GM21390 (cell line): ENCODE data around the gene ARMC9.
"Not testable (repeated sequence)": the region's sequence is repeated elsewhere in the genome, so short reads cannot be mapped to it uniquely, and the experiment has no call there.

ENCODE experiments used
- ATAC-seq: cut with Tn5 transposase; IDR thresholded peaks from one replicate; pipeline ENCODE4 v1.9.1; 2021; ENCODE audit not compliant: unreplicated experiment

The ARMC9 gene

DNA sequence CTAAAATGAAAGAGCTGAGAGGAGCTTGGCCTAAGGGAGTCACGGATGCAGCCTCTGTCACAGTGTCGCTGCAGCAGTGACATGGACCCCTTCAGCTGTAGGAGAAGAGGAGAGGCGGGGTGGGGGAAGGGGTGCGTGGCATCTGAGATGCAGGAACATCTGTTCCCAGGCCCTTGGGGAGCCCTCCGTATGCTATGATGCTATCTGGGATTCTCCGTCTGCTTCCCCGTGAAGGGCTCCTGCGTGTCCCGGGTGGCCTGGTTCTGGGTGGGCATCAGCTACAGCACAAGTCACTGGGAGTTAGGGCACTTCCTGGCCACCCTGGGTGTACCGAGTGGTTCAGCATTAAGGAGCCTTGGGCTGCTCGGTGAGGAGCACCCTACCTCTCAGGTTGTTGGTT, 161.5 kb downstream of the ARMC9 start:
- no peak for ATAC-seq

DNA sequence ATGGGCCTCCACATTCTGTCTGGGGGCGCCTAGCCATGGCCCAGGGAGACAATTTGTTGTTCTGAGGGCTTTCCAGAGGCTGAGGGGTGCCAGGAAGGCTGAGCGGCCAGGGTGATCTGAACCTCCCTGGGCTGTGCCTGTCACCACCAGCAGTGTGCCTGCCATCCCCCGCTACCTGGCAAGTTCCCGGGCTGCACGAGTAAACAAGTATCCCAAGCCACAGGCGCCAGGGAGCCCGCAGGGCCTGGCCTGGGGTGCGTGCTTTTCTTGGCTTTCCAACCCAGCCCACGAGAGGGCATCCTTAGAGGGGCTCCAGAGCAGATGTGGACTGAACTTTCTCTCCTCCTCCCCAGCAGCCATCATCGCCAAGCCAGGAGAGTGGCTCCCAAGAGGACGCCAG, 162.0 kb downstream of the ARMC9 start:
- ATAC-seq, result no peak

DNA sequence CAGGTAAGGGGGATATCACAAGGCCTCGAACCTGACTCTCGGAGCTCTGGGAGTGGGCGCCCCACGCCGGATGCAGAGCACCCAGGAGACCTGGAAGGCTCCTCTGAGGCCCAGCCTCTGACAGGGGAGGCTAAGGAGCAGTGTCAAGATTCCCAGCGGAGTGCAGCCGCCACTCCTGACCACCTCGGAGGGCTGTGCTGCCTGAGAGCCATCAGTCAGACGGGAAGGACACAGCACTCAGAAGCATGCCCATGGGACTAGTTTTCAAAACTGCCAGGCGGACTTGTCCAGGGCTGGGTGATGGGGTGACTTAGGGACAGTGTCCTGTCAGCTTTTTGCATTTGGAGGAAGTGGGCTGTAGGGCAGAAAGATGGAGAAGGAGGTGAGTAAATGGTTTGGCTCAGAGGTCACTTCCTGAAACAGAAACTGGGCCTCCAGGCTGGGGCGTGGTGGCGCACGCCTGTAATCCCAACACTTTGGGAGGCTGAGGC, 162.5 kb downstream of the ARMC9 start:
- no peak for ATAC-seq

DNA sequence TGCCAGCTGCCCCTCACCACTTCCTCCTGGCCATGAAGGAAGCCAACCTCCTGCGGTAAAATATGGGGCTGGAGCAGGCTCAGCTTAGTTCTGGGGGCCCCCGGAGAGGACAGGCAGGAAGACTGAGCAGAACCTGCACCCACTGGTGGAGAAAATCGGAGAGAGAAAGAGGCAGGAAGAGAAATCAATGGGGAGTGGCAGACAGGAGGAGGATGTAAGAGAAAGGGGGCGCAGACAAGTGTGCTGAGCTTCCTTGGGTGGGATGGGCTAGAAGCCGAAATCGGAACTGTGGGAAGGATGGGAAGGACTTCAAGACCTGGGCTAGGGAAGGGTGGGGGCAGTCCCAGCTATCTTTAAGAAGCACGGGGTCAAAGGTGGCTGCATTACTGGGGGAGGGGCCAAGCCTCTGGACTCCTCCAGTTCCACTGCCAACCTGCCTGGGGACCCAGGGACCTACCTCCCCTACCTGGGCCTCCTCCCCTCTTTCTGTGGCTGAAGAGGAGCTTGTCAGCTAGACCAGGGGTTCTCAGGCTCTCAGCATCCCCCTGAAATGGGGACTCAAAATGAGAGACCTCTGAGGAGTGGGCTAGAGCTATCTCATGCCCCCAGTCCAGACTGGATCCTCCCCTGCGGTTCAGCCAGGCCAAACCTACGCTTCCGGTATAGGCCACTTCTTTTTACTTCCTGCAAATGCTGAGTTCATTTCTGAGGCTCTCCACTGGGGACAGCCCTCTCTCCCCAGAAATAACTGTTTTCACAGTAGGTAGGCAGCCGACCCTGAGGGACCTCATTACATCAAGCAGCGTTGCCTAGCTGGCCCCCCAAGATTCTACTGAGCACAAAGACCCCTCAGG, 163.5 kb downstream of the ARMC9 start:
- ATAC-seq, result peak; percentile 95

DNA sequence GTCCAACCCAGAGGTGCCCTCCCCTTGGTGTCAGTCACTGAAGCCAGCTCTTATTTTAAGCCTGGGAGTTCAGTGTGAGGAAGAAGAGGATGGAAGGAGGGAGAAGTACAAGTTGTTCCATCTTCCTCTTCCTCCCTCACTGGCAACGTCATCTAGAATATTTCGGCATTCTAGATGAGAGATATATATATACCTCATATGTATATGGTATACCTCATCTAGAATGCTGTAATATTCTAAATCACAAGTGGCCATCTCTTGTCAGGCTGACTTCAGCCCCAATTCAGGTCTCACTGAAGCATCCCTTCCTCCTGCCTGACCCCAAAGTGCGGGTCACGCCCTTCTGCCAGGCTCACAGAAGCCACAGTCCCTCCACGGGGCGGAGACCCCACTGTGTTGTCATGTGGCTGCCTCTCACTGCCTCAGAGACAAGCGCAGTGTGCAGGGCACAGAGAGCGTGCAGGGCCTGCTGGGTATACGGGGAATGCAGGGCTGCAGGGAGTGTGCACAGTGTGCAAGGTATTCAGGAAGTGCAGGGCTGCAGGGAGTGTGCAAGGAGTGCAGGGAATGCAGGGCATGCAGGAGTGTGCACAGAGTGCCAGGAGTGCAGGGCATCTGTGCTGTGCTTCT, 164.2 kb downstream of the ARMC9 start:
- ATAC-seq, result no peak

DNA sequence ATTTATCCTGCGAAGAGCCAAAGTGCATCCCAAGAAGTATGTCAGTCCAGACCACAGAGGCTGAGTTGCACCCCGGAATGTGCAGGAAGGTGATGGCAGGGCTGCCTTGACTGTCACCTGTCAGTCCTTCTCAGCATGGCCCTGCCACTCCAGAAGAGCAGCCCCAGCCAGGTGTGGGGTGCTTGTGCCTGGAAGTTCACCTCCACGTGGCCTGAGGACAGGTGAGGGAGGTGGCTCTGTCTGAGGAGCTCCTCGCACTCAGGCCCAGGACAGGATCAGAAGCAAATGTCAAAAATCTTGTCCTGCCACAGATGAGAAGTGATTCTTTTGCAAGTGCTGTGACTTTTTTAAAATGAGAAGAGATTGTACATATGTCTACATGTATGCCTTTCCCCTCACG, 165.6 kb downstream of the ARMC9 start:
- ATAC-seq, result no peak

DNA sequence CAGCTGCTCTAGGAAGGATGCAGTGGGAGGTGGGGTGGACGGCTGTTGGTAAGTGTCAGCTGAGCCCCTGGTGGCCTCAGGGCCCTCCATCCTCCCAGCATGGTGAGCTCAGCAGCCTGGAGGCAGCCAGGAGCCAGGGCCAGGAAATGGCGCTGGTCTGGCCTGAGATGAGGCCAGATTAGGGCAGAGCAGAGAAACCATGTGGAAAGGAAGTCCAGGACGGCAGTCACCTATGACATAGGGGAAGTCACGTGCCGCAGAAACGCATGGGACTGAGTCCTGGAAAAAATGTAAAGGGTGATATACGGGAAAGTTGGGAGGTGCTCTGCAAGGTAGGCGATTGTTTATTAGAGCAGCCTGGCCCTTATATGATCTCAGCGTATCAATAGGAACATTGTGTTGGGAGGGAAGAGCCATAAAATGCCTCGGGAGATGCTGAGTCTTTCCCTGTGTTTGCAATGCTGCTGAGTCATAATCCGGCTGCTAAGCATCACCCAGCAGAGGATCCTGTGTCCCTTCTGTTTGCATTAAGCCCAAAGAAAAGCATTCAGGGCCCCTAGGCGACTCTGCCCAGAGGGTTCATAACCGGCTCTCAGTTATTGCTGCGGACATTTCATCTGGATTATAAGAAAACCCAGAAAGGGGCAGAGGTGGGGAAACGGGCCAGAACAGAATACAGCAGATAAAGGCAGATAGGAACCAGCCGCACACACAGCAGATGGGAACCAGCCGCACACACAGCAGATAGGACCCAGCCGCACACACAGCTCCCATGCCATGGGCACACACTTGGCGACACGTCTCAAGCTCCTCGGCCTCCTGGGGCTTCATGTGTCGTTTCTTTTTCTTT, 166.8 kb downstream of the ARMC9 start:
- ATAC-seq, result no peak

DNA sequence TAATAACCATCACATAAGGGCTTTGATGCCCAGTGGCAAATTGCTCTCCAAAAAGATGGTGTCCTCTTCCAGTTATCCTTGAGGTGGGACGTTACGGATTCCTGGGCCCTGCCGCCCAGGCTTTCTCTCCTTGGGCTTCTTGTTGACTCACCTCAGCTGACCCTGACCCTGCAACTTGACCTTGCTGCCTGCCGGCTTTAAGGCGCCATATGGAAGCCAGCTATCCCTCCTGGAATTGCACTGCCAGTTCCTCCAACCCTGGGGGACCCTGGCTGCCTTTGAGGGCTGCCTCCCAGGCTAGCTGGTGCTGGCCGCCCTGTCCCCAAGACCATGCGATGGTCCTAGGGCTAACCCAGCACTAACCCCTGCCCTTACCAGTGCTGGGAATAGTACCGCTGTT, 168.7 kb downstream of the ARMC9 start:
- ATAC-seq, result no peak

DNA sequence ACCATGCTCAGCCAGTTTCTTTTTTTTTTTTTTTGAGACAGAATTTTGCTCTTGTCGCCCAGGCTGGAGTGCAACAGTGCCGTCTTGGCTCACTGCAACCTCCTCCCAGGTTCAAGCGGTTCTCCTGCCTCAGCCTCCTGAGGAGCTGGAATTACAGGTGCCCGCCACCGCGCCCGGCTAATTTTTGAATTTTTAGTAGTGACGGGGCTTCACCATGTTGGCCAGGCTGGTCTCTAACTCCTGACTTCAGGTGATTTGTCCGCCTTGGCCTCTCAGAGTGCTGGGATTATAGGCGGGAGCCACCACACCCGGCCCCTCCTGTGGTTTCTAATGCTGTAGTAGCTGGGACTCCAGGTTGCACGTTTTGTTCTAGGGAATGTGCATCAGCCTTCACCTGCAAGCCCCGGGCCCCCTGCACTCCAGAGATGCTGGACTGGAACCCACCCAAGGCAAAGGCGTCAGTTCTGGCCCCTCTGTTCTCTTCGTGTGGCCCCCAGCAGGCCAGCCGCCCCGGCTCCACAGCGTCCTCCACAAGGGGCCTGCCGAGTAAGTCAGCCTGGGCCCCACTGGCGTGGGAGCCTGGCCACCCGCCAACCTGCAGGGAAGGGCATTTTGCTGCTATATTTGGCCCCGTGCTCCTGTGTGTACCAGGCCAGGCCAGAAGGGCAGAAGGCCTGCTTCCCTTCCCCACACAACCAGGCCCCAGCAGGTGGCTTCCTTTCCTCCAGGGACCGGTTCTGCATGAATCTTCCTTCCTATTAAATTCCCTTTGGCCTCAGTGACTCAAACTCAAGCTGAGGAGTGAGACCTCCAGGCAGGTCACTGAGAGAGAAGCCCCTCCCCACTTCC, 171.4 kb downstream of the ARMC9 start:
- no peak for ATAC-seq

DNA sequence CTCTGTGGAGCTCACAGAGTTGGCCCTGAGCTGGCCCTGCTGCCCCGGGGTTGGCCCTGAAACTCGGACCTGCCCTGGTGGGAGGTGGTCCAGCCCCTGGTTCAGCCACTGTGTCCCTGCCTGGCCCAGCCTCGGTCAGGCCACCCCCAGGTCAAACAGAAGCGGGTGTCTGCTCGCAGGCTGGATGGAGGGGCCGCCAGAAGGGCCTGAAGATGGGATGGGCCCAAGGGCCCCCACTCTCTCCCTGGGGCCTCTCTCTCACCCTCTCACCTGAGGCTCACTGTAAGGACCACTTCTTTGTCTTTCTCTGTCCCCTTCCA, 172.0 kb downstream of the ARMC9 start:
- no peak for ATAC-seq

DNA sequence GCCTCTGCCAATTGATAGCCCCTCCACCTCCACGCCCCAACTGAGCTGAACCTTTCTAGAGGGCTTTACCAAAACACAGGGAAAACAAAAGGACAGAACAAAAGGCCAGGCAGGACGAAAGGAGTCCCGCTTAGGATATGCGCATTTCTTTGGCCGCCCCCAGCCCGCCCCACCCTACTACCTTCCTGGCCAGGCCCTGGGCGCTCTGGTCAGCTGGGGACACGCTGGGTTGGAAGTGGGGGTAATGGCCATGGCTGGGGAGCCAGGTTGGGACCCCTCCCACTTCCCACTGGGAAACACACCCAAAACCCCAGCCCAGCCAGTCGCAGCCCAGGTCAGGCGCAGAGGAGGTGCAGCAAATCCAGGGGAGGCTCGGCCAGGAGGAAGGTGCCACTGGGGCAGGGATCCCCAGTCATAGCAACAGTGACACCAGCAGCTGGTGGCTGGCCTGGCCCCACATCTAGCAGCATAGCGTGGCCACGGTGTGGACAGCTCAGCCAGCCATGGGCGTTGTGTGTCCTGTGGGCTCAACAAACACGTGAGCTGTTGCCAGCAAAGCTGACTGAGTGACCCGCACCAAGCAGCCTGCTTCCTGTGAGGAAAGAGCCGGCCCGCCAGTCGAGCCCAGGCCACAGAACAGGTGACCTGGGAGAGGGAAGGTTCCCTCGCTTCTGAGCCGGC, 172.5 kb downstream of the ARMC9 start:
- ATAC-seq, result no peak

DNA sequence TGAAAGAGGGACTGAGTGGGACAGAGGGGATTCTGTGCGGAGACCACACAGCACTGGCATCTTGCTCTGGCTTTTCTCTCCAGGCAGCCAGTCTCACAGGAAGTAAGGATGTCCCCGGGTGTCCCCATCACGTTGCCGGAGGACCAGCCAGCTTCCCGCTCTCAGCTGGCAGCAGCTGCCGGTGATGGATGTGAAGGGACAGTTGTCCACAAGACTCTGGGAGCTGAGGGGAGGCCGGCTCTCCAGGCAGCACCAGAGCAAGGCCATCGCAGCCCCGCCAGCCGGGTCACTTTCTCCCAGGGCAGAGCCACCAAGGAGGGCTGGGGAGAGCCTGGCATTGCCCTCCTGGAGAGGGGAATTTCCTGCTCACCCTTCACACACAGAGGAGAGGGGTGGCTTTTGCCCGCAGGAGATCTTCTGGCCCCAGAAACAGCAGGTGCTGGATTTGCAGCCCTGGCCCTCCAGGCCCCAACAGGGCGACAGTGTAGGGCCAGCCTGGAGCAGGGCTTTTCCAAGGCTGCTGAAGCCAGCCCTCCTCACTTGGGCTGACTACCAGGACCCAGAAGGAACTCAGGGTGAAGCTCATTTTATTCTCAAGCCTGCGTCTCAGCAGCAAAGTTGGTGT, 173.1 kb downstream of the ARMC9 start:
- ATAC-seq, result no peak

DNA sequence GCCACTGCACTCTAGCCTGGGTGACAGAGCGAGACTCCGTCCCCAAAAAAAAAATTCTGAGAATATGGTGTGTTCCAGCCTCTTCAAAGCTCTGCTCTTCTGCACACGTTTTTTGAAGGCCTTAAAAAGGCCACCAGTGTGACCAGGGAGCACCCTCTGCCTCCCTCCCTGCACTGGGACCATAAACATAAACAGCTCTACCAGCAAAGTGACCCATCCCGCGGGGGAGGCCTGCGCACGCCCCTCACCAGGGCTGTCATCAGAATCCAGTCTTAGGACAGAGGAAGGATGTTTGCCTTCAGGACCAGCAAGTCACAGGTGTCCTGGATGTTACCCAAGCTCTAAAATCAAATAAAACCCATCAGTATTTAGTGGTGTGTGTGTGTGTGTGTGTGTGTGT, 173.9 kb downstream of the ARMC9 start:
- no peak for ATAC-seq

DNA sequence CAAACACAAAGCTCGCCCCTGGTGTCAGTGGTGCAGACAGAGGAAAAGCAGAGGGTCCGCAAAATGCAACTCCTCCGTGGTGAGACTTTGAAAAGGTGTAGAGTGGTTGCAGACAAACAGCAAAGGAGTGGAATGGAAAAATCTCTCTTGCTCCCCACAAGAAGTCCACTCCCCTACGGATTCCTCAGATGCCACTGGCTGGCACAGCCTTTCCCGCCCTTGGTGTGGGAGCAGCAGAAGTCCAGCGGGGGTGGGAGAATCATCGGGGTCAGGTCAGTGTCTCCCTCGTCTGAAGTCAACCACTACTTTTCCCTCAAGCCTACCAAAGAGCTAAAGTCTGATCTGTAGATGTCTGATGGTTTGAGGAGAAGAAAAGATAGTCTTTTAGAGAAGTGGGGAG, 174.8 kb downstream of the ARMC9 start:
- ATAC-seq, result no peak

DNA sequence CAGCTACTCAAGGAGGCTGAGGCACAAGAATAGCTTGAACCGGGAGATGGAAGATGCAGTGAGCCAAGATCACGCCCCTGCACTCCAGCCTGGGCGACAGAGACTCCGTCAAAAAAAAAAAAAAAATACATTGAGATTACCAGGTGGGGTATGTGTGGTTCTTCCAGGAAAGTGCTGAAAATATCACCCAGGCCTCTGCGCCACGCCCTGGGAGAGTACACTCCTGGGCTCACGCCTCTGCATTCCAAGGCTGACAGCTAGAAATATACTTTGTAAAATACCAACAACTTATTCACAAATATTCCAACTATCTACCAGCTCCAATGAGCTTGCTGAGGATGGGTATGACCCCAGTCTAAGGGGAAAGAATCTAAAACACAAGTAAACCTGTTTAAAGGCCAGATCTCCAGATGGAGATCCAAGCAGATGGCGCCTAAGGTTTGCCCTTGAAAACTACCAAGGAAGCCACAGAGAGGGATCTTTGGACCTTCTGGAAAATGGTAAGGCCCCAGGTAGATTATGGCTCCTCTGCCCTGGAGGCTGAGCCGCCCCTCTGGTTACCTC, 175.4 kb downstream of the ARMC9 start:
- ATAC-seq, result no peak

DNA sequence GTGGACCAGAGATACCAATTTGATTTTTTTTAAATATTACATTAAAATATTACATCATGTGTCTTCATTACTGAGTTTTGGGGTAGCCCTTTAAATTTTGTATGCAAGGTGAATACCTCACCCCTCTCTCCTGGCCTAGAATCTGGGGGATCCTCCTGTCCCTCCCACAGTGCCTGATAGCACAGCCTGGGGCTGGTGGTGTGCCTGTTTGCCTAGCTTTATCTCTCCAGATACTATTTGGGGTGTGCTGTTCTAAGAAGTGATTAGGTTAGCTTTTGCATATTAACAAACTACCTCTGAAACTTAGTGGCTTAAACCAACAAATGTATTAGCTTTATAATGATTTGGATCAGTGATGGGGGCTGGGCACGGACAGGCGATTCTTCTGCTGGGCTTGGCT, 176.3 kb downstream of the ARMC9 start:
- ATAC-seq, result no peak

DNA sequence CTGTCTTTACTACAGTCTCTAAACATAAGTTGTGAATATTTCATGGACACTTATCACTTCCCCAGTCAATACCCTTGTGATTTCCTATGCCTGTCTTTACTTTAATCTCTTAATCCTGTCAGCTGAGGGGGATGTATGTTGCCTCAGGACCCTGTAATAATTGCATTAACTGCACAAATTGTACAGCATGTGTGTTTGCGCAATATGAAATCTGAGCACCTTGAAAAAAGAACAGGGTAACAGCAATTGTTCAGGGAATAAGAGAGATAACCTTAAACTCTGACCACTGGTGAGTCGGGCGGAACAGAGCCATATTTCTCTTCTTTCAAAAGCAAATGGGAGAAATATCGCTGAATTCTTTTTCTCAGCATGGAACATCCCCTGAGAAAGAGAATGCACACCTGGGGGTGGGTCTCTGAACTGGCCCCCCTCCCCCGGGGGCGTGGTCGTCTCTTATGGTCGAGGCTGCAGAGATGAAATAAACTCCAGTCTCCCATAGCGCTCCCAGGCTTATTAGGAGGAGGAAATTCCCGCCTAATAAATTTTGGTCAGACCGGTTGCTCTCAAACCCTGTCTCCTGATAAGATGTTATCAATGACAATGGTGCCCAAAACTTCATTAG, 177.7 kb downstream of the ARMC9 start:
- not testable (repeated sequence) for ATAC-seq

DNA sequence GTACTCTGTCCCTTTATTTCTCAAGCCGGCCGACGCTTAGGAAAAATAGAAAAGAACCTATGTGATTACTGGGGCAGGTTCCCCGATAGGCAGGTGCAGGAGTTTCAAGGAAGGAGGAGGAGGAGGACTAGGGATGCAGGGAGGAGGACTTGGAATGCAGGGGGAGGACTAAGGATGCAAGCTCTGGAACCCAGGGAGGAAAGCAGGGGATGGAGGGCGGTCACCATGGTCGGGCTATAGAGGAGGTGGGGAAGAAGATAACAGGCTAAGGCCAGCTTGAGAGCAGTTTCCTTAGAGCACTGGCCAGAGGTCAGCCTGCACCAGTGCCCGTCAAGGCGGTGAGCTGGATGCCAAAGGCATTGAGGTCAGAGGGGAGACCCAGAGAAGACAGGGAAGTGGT, 178.4 kb downstream of the ARMC9 start:
- no peak for ATAC-seq
